Measurements from ENCODE around the gene PCARE.

DNA sequence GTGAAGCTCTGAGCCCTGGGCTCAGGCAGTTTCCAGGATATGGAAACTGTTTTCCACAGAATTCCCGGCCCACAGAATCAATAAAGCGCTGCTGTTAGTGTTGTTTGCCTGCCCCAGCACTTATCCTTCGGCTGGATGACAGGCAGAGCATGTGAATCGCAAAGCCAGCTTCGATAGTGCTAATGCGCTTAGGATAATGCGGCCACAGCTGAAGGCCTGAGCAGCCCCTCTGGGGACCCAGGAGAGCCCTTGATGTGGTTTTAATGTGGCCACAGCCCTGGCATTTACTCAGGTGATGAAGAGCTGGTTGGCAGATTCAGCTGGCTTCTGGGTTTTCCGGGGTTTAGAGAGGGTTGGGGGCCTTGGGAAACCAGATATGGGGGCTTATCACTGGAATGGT lies 23.7 kb downstream of the PCARE start:
- TF ChIP-seq, protein P1, sequence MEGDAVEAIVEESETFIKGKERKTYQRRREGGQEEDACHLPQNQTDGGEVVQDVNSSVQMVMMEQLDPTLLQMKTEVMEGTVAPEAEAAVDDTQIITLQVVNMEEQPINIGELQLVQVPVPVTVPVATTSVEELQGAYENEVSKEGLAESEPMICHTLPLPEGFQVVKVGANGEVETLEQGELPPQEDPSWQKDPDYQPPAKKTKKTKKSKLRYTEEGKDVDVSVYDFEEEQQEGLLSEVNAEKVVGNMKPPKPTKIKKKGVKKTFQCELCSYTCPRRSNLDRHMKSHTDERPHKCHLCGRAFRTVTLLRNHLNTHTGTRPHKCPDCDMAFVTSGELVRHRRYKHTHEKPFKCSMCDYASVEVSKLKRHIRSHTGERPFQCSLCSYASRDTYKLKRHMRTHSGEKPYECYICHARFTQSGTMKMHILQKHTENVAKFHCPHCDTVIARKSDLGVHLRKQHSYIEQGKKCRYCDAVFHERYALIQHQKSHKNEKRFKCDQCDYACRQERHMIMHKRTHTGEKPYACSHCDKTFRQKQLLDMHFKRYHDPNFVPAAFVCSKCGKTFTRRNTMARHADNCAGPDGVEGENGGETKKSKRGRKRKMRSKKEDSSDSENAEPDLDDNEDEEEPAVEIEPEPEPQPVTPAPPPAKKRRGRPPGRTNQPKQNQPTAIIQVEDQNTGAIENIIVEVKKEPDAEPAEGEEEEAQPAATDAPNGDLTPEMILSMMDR (IDR thresholded peaks at IDR 0.05): no peak
- no peak for TF ChIP-seq POLR2AphosphoS5 (IDR thresholded peaks at IDR 0.05)

Data from prostate gland (tissue), 2 donors.